IPS-18a (cell line): ENCODE data around the gene KCNQ1.

ENCODE experiments used
- H3K27ac ChIP-seq: one replicate; pipeline ENCODE4 v1.5.1; 2013; ENCODE audit warnings: low read length
- H3K27me3 ChIP-seq: one replicate; pipeline ENCODE4 v1.6.1; 2013; ENCODE audit warnings: mild to moderate bottlenecking, low read length; ENCODE audit not compliant: control insufficient read depth, insufficient read depth
- H3K36me3 ChIP-seq: one replicate; pipeline ENCODE4 v1.6.1; 2013; ENCODE audit warnings: low read depth, low read length; ENCODE audit not compliant: control insufficient read depth
- H3K4me1 ChIP-seq: one replicate; pipeline ENCODE4 v1.6.1; 2013; ENCODE audit warnings: low read depth, low read length; ENCODE audit not compliant: control insufficient read depth
- H3K4me3 ChIP-seq: one replicate; pipeline ENCODE4 v1.5.1; 2013; ENCODE audit warnings: low read length
- H3K9ac ChIP-seq: one replicate; pipeline ENCODE4 v1.6.1; 2013; ENCODE audit warnings: mild to moderate bottlenecking, low read length, moderate library complexity
- H3K9me3 ChIP-seq: one replicate; pipeline ENCODE4 v1.6.1; 2013; ENCODE audit warnings: low read depth, low read length; ENCODE audit not compliant: control insufficient read depth

KCNQ1 gene

GRCh38 chr11:2782769-2783168, 338.0 kb downstream of the KCNQ1 start:
- peaks cover under 1% of the 10 kb centered on the region for H3K27me3 ChIP-seq
- H3K4me1 ChIP-seq, result peaks cover 11% of the 10 kb centered on the region
- peaks cover 6% of the 10 kb centered on the region for H3K9me3 ChIP-seq
- no peak overlapping the region for H3K4me3 ChIP-seq
- no peaks in the 10 kb centered on the region for H3K36me3 ChIP-seq
- H3K27ac ChIP-seq, result no peak overlapping the region
- no peak overlapping the region for H3K9ac ChIP-seq

GRCh38 chr11:2783536-2784082, 338.8 kb downstream of the KCNQ1 start:
- H3K4me3 ChIP-seq, result no peak overlapping the region

GRCh38 chr11:2787816-2788167, 343.0 kb downstream of the KCNQ1 start:
- Histone ChIP-seq H3K9ac (no peak overlapping the region), H3K27ac (no peak overlapping the region), H3K27me3 (peaks cover 23% of the 10 kb centered on the region), H3K4me1 (peaks cover 11% of the 10 kb centered on the region), H3K9me3 (peaks cover 6% of the 10 kb centered on the region), H3K36me3 (no peaks in the 10 kb centered on the region), H3K4me3 (no peak overlapping the region)

More at GRCh38 chr11:2783536-2784082, 338.8 kb downstream of the KCNQ1 start:
- H3K36me3 ChIP-seq, result no peaks in the 10 kb centered on the region
- H3K9me3 ChIP-seq, result peaks cover 6% of the 10 kb centered on the region
- H3K27me3 ChIP-seq, result peaks cover 6% of the 10 kb centered on the region
- H3K27ac ChIP-seq, result no peak overlapping the region
- H3K4me1 ChIP-seq, result peaks cover 11% of the 10 kb centered on the region
- H3K9ac ChIP-seq, result no peak overlapping the region

- peaks cover 7% of the 10 kb centered on the region for H3K4me1 ChIP-seq
- H3K27ac ChIP-seq, result no peak overlapping the region
- peaks cover 6% of the 10 kb centered on the region for H3K9me3 ChIP-seq
- peaks cover 23% of the 10 kb centered on the region for H3K27me3 ChIP-seq
- H3K9ac ChIP-seq, result no peak overlapping the region
- H3K36me3 ChIP-seq, result no peaks in the 10 kb centered on the region
- H3K4me3 ChIP-seq, result no peak overlapping the region
These were observed 343.6 kb downstream of the KCNQ1 start for GRCh38 chr11:2788168-2789071.

- Histone ChIP-seq H3K9ac (no peak overlapping the region), H3K27ac (no peak overlapping the region), H3K36me3 (no peaks in the 10 kb centered on the region), H3K4me1 (no peaks in the 10 kb centered on the region), H3K4me3 (no peak overlapping the region), H3K27me3 (peaks cover 29% of the 10 kb centered on the region), H3K9me3 (peaks cover 6% of the 10 kb centered on the region)
These were observed 344.5 kb downstream of the KCNQ1 start for GRCh38 chr11:2789331-2789730.

- no peak overlapping the region for H3K9ac ChIP-seq
- peaks cover 35% of the 10 kb centered on the region for H3K27me3 ChIP-seq
- H3K9me3 ChIP-seq, result peaks cover 6% of the 10 kb centered on the region
- H3K27ac ChIP-seq, result no peak overlapping the region
- H3K4me3 ChIP-seq, result no peak overlapping the region
- H3K36me3 ChIP-seq, result no peaks in the 10 kb centered on the region
- no peaks in the 10 kb centered on the region for H3K4me1 ChIP-seq
These were observed 345.2 kb downstream of the KCNQ1 start for GRCh38 chr11:2789791-2790567.

GRCh38 chr11:2790568-2790921, 345.7 kb downstream of the KCNQ1 start:
- H3K4me1 ChIP-seq, result no peaks in the 10 kb centered on the region
- no peaks in the 10 kb centered on the region for H3K36me3 ChIP-seq
- peaks cover 40% of the 10 kb centered on the region for H3K27me3 ChIP-seq
- no peak overlapping the region for H3K4me3 ChIP-seq
- no peak overlapping the region for H3K27ac ChIP-seq
- peaks cover 6% of the 10 kb centered on the region for H3K9me3 ChIP-seq
- H3K9ac ChIP-seq, result no peak overlapping the region

GRCh38 chr11:2791139-2791520, 346.3 kb downstream of the KCNQ1 start:
- Histone ChIP-seq H3K4me1 (no peaks in the 10 kb centered on the region), H3K9me3 (peaks cover 3% of the 10 kb centered on the region), H3K4me3 (no peak overlapping the region), H3K27ac (no peak overlapping the region), H3K27me3 (peaks cover 40% of the 10 kb centered on the region), H3K36me3 (no peaks in the 10 kb centered on the region), H3K9ac (no peak overlapping the region)

- Histone ChIP-seq H3K9me3 (no peaks in the 10 kb centered on the region), H3K4me3 (no peak overlapping the region), H3K36me3 (no peaks in the 10 kb centered on the region), H3K4me1 (no peaks in the 10 kb centered on the region), H3K27ac (no peak overlapping the region), H3K9ac (no peak overlapping the region), H3K27me3 (peaks cover 40% of the 10 kb centered on the region)
These were observed 346.9 kb downstream of the KCNQ1 start for GRCh38 chr11:2791521-2792380.

DNA sequence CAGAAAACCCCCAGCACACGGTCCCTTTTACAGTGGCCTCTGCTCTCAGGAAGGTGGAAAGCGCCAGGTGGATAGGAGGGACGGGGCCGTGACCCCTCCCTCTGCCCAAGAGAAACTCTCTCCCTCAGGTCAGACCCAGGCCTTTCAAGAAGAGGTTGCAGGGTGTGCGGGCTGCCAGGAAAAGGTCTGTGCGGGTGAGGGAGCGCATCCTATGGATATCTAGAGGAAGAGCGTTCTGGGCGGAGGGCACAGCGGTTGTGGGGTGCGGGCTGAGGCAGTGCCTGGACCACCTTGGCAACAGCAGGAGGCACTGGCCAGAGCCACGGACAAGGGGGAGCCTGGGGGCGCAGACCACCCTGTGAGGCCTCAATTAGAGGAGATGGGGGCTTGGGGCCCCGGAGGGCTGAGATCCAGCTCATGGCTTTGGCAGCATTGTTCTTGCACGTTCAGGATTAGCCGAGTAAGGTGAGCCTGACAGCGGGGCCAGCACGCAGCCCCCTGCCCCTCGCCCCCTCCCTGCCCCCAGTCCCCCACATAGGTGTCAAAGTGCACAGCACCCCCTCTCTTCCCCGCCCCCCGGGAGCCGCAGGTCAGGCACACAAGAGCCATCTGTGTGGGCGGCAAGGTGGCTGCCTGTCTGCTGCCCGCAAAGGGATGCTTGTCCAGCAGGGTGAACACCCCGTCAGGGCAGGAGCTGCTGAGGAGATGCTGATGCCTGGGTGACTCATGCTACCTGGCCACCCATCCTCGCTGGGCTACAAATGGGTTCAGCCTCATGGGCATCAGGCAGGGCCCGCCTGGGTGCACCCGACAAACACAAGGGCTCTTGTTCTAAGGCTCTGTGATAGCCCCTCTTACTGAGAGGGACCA, 347.8 kb downstream of the KCNQ1 start:
- Histone ChIP-seq H3K9me3 (no peaks in the 10 kb centered on the region), H3K27me3 (peaks cover 40% of the 10 kb centered on the region), H3K36me3 (no peaks in the 10 kb centered on the region), H3K4me1 (no peaks in the 10 kb centered on the region), H3K4me3 (no peak overlapping the region), H3K27ac (no peak overlapping the region), H3K9ac (no peak overlapping the region)
